Activated T-cell treated with anti-CD3 and anti-CD28 coated beads for 1 hour (primary cell): ENCODE results near the gene DNLZ.

Source experiments
- DNase-seq: peaks from one replicate; pipeline ENCODE4 v3.0.0-alpha.2; 2020; ENCODE audit warnings: low read depth

Gene DNLZ

GRCh38 chr9:136343121-136343883 lies 20.2 kb downstream of the DNLZ start:
- DNase-seq = no peak

- DNase-seq = peak; percentile 46
Measured at GRCh38 chr9:136342181-136343120, 21.1 kb downstream of the DNLZ start.

- DNase-seq = no peak
Measured at GRCh38 chr9:136341769-136342168, 21.8 kb downstream of the DNLZ start.

GRCh38 chr9:136341042-136341655 lies 22.4 kb downstream of the DNLZ start:
- DNase-seq = no peak

GRCh38 chr9:136340356-136341041 lies 23.0 kb downstream of the DNLZ start:
- no peak for DNase-seq

GRCh38 chr9:136339958-136340310 lies 23.6 kb downstream of the DNLZ start:
- DNase-seq = no peak

GRCh38 chr9:136339173-136339957 lies 24.2 kb downstream of the DNLZ start:
- no peak for DNase-seq

GRCh38 chr9:136338511-136338910 lies 25.0 kb downstream of the DNLZ start:
- DNase-seq = no peak

- no peak for DNase-seq
Measured at GRCh38 chr9:136337416-136338395, 25.8 kb downstream of the DNLZ start.

GRCh38 chr9:136336881-136337280 lies 26.7 kb downstream of the DNLZ start:
- no peak for DNase-seq

GRCh38 chr9:136336156-136336870 lies 27.2 kb downstream of the DNLZ start:
- DNase-seq = no peak

GRCh38 chr9:136335296-136336155 lies 28.0 kb downstream of the DNLZ start:
- DNase-seq = no peak

GRCh38 chr9:136334541-136334940 lies 29.0 kb downstream of the DNLZ start:
- no peak for DNase-seq

- no peak for DNase-seq
Measured at GRCh38 chr9:136333486-136333885, 30.1 kb downstream of the DNLZ start.

GRCh38 chr9:136333045-136333444 lies 30.5 kb downstream of the DNLZ start:
- no peak for DNase-seq

GRCh38 chr9:136332482-136332983 lies 31.0 kb downstream of the DNLZ start:
- DNase-seq = no peak

GRCh38 chr9:136331556-136332481 lies 31.7 kb downstream of the DNLZ start:
- no peak for DNase-seq
